Stimulated activated CD4-positive, alpha-beta T cell treated with anti-CD3 and anti-CD28 coated beads, Interleukin-15, amount 100 ng/mL, for 1 hour (primary cell): Measurements from ENCODE around the gene TAX1BP1.
A peak's percentile ranks its signal among the peaks of the same experiment; 100 is the strongest.
"Not testable (repeated sequence)": the region's sequence is repeated elsewhere in the genome, so short reads cannot be mapped to it uniquely, and the experiment has no call there.

Experiments used
- DNase-seq, 2 donors: peaks; one replicate each; pipeline ENCODE4 v3.0.0-alpha.2; 2020; ENCODE audit warnings: low read depth in 1 of 2, low spot score in 1 of 2

The TAX1BP1 gene

DNA sequence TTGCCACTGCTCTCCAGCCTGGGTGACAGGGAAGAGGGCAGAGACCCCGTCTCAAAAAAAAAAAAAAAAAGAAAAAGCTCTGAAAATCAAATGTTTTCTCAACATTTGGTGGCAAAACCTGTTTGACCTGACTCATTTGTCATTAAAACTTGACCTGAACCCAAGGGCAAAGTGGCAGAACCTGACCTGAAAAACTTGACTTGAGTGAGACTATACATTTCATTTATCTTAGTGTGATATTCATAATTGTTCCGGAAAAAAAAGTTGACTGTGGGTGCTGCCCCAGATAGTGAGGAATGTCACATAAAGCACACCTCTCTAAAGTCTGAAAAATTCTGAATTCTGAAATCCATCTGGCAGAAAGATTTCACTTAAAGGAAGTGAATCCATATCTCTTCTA, 2.3 kb upstream of the TAX1BP1 start:
- no peak for DNase-seq

DNA sequence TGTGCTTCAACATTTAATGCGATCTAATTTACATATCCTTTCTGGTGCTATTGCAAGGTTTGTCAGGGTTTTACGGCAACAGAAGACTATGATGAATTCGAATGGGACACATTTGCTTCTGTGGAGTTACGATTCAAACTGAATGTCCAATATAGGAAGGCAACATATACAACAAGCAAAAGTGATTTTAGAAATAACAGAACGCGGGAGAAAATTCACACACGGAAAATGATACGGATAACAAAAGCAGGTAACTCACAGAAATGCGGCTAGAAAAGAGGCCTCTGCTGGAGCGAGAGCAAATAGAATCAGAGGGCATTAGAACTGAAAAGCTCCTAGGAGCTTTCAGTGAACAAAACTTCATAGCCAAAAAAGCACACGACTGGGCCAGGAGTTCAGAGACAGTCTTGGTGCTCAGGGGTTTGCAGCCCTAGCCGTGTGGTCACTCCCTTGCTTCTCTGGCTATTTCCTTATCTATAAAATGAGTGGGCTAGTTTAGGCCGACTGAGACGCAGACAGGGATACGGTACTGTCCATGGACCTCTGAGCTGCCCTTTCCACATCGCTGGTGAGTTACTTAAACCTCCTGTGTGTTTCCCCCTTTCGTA, 557 bp upstream of the TAX1BP1 start:
- no peak for DNase-seq

DNA sequence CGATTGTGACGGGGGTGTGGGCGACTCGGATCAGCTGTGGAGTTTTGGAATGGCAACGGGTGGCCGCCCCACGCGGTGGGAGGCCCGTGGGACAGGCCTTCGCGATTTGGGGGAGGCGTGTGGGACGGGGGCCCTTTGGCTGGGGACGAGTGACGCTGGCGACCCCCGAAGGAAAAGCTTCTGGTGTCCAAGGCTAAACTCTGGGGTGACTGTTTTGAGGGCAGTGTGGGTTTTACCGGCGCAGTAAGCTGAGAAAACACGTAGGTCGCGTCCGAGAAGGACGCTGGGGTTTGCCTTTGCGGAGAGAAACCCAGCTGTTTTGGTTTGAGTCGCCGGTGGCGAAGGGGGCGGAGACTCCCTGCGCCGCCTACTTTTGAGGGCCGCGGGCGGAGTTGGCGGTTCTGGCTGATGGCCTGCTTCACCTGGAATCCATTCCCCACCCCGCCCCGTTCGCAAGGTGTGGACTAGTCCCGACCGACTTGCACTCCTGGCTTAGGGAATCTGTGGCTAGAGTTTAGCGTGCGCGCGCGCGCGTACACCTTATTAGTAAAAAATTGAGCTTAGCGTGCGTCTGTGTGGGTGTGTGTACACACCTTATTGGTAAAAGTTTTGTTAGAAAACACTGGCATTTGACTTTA, 606 bp downstream of the TAX1BP1 start:
- DNase-seq, result peak; percentile 60 to 78

DNA sequence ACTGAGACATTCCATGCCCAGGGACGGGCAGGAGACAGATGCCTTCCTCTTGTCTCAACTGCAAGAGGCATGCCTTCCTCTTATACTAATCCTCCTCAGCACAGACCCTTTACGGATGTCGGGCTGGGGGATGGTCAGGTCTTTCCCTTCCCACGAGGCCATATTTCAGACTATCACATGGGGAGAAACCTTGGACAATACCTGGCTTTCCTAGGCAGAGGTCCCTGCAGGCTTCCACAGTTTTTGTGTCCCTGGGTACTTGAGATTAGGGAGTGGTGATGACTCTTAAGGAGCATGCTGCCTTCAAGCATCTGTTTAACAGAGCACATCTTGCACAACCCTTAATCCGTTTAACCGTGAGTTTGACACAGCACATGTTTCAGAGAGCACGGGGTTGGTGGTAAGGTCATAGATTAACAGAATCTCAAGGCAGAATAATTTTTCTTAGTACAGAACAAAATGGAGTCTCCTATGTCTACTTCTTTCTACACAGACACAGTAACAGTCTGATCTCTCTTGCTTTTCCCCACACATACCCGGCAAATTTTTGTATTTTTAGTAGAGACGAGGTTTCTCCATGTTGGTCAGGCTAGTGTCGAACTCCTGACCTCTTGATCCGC, 2.2 kb downstream of the TAX1BP1 start:
- DNase-seq, result not testable (repeated sequence)

DNA sequence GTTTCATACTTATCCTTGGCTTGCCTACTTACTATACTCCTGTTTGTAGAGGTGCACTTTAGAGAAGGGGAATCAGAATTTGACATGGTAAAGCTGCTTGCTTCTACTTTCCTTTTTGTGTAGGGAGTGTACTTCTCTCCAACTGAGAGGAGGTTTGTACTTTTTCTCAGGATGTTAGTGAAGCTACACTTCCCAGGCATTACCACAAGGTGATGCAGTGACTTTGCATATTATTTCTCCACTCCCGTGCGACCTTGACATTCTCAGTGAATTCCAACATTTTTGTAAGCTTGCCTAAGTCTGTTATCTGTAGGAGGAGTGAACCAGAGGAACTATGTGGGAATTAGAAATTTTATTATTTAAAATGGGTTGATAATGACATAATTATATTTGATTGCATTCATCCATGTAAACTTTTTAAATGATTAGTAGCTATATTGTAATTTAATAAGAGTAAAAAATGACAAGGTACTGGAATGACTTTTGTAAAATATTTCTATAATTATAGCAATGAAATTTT, 5.2 kb downstream of the TAX1BP1 start:
- DNase-seq, result no peak

DNA sequence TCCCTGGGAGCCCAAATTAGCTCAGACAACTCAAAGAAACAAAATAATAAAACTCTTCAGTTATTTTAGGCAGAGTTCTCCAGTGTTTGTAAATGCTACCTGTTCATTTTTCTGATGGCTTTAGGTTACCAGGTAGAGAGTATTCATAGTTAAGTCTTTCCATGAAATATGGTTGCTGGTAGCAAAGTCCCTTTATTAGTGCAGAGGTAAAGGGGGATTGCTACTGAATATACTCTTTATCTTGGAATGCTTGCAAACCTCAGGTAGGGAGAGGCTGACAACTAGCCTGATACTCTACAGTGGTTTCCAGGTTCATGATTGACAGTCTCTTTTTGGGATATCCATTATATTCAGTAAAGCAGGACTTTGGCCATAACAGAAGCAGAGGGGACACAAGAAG, 6.5 kb downstream of the TAX1BP1 start:
- no peak for DNase-seq

DNA sequence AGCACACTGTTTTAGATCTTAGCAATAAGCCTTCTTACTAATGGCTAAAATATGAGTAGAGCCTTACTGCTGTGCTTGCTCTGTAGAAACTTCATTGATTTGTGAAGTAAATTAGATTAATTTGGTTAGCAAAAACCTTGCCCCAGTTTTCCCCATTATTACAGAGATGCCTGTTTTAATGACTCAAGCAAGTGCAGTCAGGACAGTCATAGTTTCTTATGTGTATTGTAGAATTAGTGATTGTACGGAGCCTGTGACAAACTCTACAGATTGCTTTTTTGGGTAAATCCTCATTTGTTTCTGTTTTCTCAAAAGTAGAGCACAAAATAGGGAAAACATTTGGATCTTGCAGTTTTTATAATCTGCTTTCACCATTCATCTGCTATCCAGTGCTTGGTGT, 7.0 kb downstream of the TAX1BP1 start:
- DNase-seq, result no peak

DNA sequence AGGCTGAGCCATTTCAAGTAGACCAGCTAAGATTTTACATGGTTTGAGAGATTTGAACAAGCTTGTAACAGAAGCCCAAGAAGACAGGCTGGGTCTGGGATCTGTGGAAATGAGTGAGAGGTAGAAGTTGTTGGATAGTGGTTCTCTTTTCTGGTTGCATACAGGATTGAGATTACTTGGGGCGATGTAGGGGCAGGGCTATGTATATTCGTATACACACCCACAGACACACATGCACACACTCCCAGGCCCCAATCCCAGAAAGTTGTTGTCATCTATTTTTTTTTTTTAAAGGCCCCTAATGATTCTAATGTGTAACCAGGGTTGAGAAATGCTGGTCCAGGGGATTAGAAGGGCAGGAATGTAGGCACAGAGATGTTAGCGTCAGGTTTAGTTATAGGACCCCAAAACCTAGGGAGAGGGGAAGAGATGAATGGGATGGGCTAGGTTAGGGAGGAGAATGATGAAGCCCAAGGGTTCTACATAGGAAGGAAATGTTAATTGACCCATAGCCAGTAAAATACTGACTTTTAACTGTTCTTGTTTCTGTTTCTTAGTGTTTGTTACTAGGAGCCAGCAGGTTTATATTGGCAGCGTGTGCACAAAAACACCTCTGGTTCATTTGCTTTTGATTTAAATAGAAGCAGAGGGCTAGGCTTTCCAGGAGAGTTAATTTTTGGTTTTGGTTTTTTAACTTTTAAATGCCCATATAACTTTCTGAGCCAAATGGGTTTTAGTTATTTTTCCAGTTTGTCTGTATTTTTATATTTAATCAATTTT, 7.8 kb downstream of the TAX1BP1 start:
- no peak for DNase-seq

DNA sequence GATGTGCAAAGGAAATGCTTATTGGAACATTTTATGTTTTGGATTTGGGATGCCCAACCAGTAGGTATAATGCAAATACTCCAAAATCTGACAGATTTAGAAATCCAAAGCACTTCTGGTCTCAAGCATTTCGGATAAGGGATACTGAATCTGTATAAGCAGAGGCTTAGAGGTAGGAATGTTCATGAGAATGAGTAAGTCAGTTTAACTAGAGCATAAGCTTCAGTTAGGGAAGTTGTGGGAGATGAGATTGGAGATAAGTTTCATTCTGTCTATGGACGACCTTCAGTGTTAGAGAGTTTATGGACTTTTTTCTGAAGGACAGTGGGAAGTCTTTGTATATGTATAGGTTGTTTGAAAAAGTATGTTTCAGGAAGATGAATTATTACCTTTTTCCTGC, 10.4 kb downstream of the TAX1BP1 start:
- DNase-seq, result no peak

DNA sequence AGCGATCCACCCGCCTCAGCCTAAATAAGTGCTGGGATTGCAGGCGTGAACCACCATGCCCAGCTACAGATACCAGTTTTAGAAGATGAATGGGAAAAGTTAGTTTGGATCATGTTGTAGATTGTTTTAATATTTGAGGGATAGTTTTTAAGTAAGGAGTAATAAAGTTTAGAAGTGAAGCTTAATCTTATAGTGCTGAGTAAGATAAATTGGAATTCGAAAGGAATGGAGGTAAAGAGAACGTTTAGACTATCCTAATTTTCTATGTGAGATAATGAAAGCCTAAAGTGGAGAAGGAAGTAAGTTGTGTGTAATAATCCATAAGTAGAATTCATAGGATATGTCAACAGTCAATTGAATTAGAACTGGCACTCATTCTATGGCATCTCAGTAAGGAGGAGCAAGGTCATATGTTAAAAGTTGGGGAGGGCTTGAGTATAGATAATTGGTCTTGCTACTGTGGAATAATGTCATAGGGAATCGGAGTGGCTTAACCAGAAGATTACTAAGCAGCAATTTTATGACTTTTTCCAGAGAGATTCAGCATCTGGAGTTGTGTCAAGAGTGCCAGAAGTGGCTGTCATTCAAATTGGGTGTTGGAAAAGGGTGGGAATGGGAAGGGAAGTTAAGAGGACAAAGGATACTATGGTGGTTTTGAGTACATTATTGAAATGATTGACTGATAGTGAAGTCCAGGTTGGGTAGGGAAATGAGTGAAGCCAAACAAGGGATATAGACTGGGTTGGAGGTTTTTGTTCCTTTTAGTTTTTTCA, 12.1 kb downstream of the TAX1BP1 start:
- DNase-seq, result no peak

DNA sequence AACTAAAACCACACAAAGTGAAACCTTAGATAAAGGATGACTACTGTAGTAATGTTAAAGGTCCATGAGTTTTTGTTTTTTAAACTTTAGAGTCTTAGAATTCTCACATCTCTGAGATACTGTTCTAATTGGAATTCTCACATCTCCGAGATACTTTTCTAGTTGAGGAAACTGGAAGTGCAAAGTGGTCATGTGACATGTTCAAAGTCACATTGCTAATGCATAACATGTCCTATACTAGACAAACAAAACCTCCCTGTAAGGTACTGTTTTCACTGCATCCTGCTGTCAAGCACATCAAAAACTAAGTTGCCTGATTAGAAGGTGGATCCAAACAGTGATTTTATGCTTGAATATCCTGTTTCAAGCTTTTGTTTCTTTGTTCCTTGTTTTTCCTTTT, 13.9 kb downstream of the TAX1BP1 start:
- DNase-seq, result no peak

DNA sequence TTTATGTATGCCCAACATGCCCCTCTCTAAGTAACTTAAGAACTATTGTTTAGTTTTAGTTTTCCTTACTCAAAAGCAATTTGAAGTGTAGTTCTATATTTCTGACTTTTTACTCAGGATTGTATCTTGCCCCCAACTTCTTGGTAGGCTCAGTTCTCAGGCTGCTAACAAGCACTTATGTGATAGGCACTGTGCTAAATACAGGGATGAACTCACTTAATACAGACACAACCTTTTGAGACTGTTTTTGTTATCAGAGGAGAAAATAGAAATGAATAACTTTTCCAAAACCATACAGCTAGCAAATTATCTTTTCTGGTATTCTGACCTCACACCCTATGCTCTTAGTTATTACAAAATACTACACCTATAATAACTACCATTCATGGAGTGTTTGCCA, 16.3 kb downstream of the TAX1BP1 start:
- DNase-seq, result no peak

DNA sequence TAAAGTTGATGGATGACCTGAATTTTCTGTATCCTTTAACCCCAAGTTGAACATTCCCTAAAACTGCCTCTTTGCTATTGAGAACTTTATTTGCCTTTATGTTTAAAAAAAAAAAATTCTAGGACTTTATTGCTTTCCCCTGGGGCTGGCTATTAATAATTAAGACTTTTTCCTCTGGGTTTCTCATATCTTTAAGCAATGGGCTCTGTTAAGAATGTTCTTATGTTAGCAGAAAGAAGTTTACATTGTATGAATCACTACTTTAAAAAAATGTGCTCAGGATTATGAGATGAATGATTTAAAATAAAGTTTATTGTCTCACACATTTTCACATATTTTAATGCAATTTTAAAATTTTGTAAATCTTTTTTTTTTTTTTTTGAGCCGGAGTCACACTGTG, 19.5 kb downstream of the TAX1BP1 start:
- DNase-seq, result no peak

DNA sequence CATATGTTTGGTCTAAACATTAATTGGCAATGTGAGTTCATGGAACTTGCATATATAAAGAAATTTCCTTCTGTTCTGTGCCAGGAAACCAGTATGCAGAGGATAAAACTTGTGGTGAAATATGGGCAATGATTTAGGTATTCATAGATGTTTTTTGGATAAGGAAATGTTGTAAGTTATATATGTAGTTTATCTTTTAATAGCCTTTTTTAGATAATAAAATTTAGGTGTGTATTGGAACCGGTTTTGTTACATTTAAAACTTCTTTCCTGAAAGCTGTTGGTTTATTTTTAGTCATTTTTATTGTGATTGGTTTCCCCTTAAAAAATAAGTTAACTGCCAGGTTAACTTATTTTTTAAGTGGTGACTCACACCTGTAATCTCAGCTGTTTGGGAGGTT, 22.1 kb downstream of the TAX1BP1 start:
- no peak for DNase-seq

DNA sequence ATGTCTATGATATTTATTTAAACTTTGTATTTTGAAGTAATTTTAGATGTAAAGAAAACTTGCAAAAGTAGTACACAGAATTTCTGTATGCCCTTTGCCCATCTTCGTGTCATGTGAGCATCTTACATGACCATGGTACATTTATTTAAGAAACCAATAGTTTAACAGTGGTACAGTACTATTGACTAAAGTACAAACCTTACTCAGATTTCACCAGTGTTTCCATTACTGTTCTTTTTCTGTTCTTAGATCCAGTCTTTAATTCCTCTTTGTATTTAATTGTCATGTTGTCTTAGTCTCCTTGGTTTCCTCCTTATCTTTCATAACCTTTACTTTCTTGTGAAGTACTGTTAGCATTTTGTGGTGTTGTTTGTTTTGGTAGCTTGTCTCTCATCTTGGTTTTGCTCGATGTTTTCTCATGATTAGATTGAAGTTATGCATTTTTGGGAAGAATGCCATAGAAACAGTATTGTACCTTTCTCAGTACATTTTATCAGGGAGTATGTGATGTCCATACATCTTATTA, 24.1 kb downstream of the TAX1BP1 start:
- no peak for DNase-seq

DNA sequence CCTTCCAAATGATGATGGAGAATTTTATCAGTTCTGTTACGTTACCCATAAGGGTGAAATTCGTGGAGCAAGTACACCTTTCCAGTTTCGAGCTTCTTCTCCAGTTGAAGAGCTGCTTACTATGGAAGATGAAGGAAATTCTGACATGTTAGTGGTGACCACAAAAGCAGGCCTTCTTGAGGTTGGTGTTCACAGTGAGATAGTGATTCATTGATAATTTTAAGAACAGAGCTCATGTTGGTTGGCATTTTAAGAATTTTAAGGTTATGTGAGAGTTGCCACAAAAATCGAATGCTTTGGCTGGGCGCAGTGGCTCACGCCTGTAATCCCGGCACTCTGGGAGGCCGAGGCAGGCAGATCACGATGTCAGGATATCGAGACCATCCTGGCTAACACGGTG, 25.9 kb downstream of the TAX1BP1 start:
- DNase-seq, result no peak

DNA sequence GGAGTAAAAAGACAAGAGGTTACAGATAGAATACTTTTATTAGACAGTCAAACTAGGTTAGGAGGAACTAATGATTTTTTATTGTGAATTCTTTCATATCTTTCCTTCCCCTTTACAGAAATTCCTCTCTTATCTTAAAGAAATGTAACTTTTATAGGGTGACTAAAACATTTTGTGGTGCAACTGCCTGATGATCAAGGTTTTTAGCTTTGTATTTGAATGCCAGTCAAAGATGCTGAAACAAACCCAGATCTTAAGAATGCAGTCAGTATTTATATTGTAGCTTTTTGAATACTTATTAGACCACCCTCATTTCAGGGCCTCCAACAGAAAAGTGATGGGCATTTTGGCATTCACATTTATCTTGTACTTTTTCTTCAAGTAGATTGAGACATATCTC, 27.4 kb downstream of the TAX1BP1 start:
- DNase-seq, result no peak

DNA sequence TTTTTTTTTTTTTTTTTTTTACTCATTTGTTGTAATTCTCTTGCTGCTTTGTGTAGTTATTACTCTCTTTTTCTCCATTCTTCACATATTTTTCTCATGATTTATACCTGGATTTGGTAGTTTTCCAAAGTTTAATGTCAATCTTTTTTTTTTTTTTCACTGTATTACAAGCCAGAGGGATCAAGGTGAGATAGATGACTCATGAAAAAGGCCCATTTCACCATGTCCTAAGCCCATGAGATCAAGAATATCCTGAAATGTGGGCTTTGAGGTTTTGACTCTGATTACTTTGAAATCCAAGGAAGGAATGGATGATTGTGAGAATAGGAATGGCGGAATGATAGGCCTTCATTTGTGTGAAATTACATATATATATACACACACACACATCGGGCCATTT, 31.1 kb downstream of the TAX1BP1 start:
- DNase-seq, result no peak

DNA sequence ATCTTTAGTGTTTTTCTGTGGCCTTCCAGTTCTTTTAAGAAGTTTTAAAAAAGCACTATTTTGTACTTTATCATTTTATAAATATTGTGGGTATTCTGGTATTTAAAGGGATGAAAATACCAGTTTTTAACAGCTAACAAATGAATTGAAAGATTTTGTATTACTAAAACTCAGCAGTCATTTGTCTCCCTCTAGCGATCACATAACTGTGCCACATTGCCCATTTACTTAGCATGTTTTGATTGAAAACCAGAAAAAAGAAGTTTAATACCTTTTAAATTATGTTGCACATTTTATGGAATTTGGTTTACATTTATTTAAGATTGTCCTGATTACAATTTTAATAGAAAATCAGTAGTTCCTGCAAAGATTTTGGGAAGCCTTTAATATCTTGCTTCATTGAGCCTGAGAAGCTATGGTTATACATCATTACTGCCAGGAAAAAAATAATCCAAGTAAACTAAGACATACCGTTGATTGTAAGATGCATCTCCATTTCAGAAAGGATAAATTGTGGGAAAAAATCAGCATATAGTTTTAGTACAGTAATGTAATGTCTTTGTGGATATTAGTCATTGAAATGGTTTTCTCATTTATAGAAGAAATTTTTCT, 34.9 kb downstream of the TAX1BP1 start:
- DNase-seq, result no peak

DNA sequence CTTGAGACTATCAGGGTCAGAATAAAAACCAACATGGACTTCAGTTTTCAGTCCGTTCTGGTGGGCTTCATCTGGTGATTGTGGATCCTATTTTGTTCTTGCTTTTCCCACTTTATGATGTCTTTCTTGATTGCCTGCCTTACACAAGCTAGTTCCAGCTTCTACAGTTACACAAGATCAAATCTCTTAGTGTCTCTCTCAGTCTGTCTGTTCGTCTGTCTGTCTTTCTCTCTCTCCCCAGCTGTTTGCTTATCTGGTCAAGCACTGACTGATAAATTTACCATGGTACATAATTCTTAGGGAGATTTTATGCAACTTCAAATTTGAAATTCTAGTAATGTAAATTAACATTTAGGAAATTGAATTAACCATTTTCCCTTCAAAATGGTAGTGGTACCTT, 35.8 kb downstream of the TAX1BP1 start:
- no peak for DNase-seq
